GM19395 (cell line): ENCODE results near the gene CD300C.
"Not testable (repeated sequence)": the region's sequence is repeated elsewhere in the genome, so short reads cannot be mapped to it uniquely, and the experiment has no call there.

Experiments
- ATAC-seq: cut with Tn5 transposase; IDR thresholded peaks from one replicate; pipeline ENCODE4 v1.9.1; 2021; ENCODE audit warnings: mild to moderate bottlenecking, moderate library complexity; ENCODE audit not compliant: unreplicated experiment

Gene CD300C

GRCh38 chr17:74563358-74563757 lies 17.4 kb upstream of the CD300C start:
- no peak for ATAC-seq

DNA sequence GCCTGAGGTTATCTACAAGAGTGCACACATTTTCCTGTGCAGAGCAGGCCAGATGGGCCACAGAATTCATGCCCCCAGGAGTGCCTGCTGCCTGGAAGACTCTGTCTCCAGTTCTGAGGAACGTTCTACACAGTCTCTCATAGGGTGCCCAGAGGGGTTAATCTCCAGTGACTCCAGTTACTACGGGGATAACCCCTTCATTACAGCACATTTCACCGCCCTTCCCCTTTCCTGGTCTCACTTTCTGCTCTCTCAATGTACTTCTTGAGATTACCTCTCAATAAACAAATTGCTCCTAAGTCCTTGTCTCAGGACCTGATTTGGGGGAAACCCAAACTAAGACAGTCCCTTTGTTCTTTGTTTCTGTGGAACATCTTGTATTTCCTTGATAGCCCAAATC lies 15.7 kb upstream of the CD300C start:
- ATAC-seq, result no peak

GRCh38 chr17:74558882-74559519 lies 13.1 kb upstream of the CD300C start:
- ATAC-seq, result no peak

GRCh38 chr17:74558402-74558801 lies 12.5 kb upstream of the CD300C start:
- not testable (repeated sequence) for ATAC-seq

DNA sequence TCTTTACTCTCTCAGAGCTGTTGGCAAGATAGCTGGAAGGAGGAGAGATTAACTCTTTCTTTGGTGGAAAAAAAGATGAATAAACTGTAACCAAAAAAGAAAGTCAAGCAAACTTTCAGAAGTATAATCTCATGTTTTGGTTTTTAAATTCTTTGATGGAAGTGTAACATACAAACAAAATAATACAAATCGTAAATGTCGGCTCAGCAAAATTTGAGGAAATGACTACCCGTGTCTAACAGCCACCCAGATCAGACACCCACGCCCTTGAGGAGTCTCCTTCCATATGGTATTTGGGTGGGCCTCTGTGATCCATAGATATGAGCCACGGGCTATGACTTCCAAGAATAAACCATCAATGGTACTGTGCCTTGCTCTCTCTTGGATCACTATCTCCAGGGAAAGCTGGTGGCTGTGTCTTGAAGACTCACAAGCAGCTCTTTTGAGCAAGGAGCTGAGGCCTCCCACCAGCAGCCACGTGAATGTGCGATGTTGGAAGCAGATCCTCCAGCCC lies 9.6 kb upstream of the CD300C start:
- no peak for ATAC-seq

DNA sequence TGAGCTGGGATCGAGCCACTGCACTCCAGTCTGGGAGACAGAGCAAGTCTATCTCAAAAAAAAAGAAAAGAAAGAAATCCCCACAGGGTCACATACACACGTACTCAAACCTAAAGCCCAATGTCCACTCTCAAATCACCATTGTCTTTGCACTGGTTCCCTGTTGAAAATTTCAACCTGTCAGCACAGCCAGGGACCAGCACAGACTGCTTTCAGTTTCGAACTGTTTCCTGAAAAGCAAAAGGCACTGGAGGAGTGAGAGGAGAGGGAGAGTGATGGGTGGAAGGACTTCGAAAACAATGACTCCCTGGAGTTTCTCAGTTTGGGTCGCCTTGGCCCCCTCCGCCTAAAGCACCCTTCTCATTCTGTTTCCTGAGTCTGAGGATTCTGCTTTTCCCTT lies 9.0 kb upstream of the CD300C start:
- ATAC-seq, result no peak

DNA sequence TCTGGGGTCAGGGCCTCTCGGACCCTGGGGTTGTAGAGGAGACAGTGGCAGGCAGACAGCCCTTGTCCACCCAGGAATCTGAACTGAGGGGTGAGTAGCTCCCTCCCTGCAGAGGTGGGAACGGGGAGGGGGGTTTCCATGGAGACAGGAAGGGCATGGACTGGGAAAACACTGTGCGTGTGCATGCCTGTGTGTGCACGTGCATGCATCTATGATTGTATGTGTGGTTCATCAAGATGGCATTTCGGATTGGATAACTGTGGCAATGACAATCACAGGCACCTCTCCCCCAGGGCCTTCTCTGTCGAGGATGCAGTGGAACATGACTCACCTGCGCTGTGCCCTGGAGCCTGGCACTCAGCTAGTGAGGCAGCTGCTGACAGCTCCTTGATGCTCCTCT lies 6.1 kb upstream of the CD300C start:
- ATAC-seq, result no peak

- no peak for ATAC-seq
These were observed 4.7 kb upstream of the CD300C start for GRCh38 chr17:74550602-74551001.

GRCh38 chr17:74549343-74549742 lies 3.4 kb upstream of the CD300C start:
- no peak for ATAC-seq

DNA sequence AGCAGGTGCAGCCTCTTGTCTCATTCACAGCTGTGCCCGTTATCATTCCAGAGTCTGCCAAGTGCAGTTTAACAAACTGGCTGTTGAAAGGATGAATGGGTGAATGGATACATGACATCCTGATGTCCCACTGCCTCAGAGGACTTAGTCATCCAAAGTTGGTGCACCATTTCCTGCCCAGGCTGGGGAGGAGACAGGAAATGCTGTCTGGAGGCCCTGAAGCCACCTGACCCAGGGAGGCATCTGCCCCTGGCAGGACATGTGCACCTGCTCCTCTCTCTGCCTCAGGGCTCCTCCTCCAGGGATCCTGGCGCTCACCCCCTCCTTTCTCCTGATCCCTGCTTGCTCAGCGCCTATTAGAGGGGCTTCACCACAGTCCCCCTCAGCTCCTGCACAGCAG lies 1.8 kb upstream of the CD300C start:
- ATAC-seq, result no peak

DNA sequence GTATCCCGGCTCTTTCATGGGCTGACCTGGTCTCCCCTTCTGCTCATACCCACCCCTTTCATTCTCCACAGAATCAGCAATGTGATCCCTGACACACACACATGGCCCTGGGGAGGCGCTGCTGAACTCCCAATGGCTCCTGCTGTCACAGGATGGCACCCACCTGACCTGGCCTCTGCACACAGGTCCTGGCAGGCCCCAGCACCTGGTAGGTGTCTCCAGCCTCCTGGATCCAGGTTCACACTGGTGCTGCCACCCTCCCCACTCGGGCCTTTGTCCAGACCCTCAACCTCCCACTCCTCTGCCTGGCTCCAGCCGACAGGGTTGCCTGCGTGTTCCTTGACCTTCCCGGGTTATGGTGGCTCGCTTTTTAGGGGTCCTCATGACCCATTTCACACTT lies 1.3 kb upstream of the CD300C start:
- ATAC-seq, result no peak

GRCh38 chr17:74546586-74546985 lies 671 bp upstream of the CD300C start:
- no peak for ATAC-seq

- ATAC-seq, result no peak
These were observed 698 bp downstream of the CD300C start for GRCh38 chr17:74544991-74545842.

- ATAC-seq, result no peak
These were observed 1.8 kb downstream of the CD300C start for GRCh38 chr17:74543891-74544760.

GRCh38 chr17:74543406-74543805 lies 2.5 kb downstream of the CD300C start:
- no peak for ATAC-seq

GRCh38 chr17:74542727-74543383 lies 3.1 kb downstream of the CD300C start:
- ATAC-seq, result no peak

GRCh38 chr17:74542166-74542565 lies 3.7 kb downstream of the CD300C start:
- ATAC-seq, result no peak

- no peak for ATAC-seq
These were observed 4.5 kb downstream of the CD300C start for GRCh38 chr17:74541176-74542111.

DNA sequence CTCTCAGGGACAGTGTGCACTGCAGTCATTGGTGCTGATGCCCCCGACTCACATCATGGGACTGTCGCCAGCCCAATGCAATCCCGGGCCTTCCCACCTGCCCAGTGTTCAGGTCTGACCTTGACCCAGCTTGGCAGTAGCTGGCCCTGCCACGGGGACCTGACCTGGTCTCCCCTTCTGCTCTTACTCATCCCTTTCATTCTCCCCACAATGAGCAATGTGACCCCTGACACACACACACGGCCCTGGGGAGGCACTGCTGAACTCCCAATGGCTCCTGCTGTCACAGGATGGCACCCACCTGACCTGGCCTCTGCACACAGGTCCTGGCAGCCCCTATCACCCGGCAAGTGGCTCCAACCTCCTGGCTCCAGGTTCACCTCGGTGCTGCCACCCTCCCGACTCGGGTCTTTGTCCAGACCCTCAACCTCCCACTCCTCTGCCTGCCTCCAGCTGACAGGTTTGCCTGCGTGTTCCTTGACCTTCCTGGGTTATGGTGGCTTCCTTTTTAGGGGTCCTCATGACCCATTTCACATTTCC lies 6.6 kb downstream of the CD300C start:
- no peak for ATAC-seq
